Mucosa of descending colon (tissue), 3 donors: Measurements from ENCODE around the gene DLEU7. TPM values are rescaled to one million over a fixed set of nuclear protein-coding genes. Genes with fewer than 3 reads are reported as not detected.

Experiments
- ATAC-seq: fragments of 200-7000 bp; cut with Tn5 transposase; one replicate; pipeline ENCODE4 v1.9.1; 2020; ENCODE audit warnings: mild to moderate bottlenecking, moderate library complexity
- DNase-seq, 3 donors: peaks; one replicate each; pipeline ENCODE4 v3.0.0-alpha.2; 2020
- H3K36me3 ChIP-seq: fragments of 200-600 bp; one replicate; pipeline ENCODE4 v1.8.0; 2021; ENCODE audit warnings: low read depth, mild to moderate bottlenecking
- H3K4me1 ChIP-seq: fragments of 200-600 bp; one replicate; pipeline ENCODE4 v1.8.0; 2021; ENCODE audit warnings: low read depth, mild to moderate bottlenecking
- H3K4me3 ChIP-seq: fragments of 200-600 bp; one replicate; pipeline ENCODE4 v1.8.0; 2021; ENCODE audit warnings: mild to moderate bottlenecking
- H3K9me3 ChIP-seq: fragments of 200-600 bp; one replicate; pipeline ENCODE4 v1.8.0; 2021; ENCODE audit warnings: mild to moderate bottlenecking
- intact Hi-C, 2 donors: fragments of 100-400 bp; cut with DNase I in 1 of 2; cut with micrococcal nuclease in 1 of 2; formaldehyde crosslinking; loops; one replicate each; pipeline versions ENCODE4 v1.11.0 to v1.11.1; 2022; cut with DNase I, micrococcal nuclease
- total RNA-seq, 3 donors: library from RNA; stranded (reverse); fragmentation: NEBNext Ultra II Directional in 2 of 3; extraction: Animal tissue kit (Norgen Biotek cat#: 25700) in 2 of 3; gene quantifications; one replicate each; pipeline versions ENCODE4 v1.2.1 to v1.2.4, GENCODE V29; 2021 to 2023
- TF ChIP-seq, protein P1 (sequence below): fragments of 200-600 bp; IDR thresholded peaks from one replicate; pipeline ENCODE4 v1.8.0; 2022; ENCODE audit warnings: antibody characterized with exemption, mild to moderate bottlenecking
- donor health status: DM: no; HTN: no; CAD: no; lungs with moderate emphysema.
- donor health status: DM: no; HTN: no; CAD: no.
- donor health status: DM: no; HTN: yes; CAD: no.

Gene DLEU7
- total RNA-seq, 3 donors from 2014 or later, result 0.13 to 0.17 TPM; not detected in 1

DNA sequence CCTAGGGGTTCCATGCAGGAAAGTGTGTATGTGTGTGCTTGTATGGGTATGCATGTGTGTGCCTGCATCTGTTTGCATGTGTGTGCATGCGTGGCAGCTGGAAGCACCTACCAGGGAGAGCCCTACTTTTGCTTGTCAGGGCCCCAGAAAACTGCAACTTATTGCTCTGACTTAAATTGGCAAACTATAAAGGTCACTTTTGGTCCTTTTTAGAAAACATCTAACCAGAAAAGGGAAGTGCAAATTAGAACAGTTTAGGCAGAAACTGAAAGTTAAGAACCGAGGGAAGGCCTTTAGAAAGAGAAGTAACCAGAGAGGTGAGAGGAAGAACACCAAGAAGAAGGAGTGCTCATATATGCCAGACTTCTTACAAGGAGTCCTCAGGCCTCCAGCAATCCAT, 32.5 kb downstream of the DLEU7 start:
- peak; percentile 51 for ATAC-seq

DNA sequence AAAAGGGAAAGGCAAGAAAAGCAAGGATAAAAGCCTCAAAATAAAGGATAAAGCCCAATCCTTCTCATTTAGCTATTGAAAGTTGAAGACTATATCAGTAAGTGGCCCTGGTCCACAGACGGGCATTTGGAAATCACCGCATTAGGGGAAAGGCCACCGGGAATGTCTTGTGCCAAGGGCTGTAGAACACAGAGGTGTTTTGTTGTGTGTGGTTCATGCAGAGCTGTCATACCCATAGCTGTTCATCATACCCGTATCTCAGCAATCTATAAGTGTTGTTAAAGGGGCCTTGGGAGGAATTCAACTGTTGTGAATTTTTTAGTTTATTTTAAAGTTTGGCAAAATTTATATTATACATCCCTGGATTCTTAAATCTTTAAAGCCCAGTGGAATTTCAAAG, 33.0 kb downstream of the DLEU7 start:
- Histone ChIP-seq H3K36me3 (no peaks in the 10 kb centered on the region), H3K4me3 (no peak overlapping the region), H3K9me3 (no peaks in the 10 kb centered on the region), H3K4me1 (no peaks in the 10 kb centered on the region)
- intact Hi-C loops, result no loop called here
- DNase-seq (no peak), ATAC-seq (no peak)
- TF ChIP-seq, protein P1, sequence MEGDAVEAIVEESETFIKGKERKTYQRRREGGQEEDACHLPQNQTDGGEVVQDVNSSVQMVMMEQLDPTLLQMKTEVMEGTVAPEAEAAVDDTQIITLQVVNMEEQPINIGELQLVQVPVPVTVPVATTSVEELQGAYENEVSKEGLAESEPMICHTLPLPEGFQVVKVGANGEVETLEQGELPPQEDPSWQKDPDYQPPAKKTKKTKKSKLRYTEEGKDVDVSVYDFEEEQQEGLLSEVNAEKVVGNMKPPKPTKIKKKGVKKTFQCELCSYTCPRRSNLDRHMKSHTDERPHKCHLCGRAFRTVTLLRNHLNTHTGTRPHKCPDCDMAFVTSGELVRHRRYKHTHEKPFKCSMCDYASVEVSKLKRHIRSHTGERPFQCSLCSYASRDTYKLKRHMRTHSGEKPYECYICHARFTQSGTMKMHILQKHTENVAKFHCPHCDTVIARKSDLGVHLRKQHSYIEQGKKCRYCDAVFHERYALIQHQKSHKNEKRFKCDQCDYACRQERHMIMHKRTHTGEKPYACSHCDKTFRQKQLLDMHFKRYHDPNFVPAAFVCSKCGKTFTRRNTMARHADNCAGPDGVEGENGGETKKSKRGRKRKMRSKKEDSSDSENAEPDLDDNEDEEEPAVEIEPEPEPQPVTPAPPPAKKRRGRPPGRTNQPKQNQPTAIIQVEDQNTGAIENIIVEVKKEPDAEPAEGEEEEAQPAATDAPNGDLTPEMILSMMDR, result no peak

More for the DNA sequence above, 32.5 kb downstream of the DLEU7 start:
- Histone ChIP-seq H3K4me3 (no peak overlapping the region), H3K9me3 (no peaks in the 10 kb centered on the region), H3K36me3 (no peaks in the 10 kb centered on the region), H3K4me1 (no peaks in the 10 kb centered on the region)
- TF ChIP-seq, protein P1, result no peak
- intact Hi-C loops, result no loop called here
- no peak for DNase-seq

DNA sequence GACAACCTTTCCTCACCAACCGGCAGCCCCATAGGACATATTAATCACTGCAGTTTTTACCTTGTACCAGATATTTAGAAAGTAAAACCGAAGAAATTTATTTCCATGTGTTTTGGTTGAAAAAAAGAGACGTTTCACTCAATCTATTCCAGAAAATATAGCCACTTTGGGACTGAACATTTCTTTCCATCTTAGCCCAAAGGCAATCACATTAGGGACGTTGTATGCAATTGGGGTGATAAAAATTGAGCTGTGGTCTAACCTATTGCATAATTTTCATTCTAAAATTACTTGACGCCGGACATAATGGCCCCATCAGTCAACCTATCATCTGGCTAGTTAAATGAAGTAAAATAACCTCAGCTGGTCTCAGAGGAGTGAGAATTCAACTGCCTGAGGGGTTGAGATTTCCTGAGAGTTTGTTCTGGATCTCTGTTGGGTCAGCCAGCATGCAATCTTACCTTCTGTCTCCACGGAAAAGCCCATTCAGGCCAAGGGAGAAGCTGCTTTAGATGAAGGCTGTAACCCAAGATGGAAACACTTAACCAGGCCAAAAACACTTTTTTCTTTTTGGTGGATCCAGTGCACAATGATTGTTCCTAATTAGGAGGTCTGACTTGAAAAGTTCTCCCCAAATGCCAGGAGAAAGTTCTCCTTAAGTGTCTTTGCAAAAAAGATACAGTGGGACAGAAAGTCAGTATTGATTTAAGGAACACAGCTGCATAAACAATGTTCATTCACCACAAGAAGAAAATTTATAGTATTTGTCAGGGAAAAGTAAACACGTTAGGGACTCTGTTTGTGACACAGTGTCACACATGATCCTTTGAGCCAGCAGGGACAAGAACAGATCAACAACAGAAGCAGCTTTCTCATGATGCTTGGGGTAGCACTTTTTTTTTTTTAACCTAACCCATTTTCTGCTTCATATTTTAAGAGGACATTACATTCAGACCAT, 34.1 kb downstream of the DLEU7 start:
- Histone ChIP-seq H3K36me3 (no peaks in the 10 kb centered on the region), H3K9me3 (no peaks in the 10 kb centered on the region), H3K4me3 (no peak overlapping the region), H3K4me1 (no peaks in the 10 kb centered on the region)
- TF ChIP-seq, protein P1, result no peak
- no peak for DNase-seq
- intact Hi-C loops, result loop anchor here in 1 of 2 donors (10.0 kb wide), 1 partner anchor 105 kb away; no protein-coding TSS in a partner anchor
- no peak for ATAC-seq

DNA sequence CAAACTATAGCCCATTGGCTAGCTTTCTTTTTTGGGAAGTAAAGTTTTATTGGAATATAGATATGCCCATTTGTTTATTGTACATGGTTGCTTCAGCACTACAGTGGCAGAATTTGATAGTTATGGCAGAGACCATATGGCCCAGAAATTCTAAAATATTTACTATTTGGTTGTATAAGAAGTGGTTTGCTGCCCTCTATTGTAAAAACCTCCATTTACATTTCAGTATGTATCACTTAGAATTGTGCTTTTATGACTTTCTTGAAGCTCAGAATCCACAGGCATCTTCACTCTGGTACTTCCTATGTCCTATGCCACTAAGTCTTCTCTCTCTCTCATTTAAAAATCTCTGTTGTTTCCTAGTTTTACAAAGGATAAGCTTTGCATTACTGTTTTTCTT, 37.7 kb downstream of the DLEU7 start:
- no peak for ATAC-seq
- Histone ChIP-seq H3K36me3 (no peaks in the 10 kb centered on the region), H3K9me3 (no peaks in the 10 kb centered on the region), H3K4me3 (no peak overlapping the region), H3K4me1 (no peaks in the 10 kb centered on the region)
- TF ChIP-seq, protein P1, result no peak
- no peak for DNase-seq
- intact Hi-C loops, result loop anchor here in 1 of 2 donors (10.0 kb wide), 1 partner anchor 109 kb away; no protein-coding TSS in a partner anchor

DNA sequence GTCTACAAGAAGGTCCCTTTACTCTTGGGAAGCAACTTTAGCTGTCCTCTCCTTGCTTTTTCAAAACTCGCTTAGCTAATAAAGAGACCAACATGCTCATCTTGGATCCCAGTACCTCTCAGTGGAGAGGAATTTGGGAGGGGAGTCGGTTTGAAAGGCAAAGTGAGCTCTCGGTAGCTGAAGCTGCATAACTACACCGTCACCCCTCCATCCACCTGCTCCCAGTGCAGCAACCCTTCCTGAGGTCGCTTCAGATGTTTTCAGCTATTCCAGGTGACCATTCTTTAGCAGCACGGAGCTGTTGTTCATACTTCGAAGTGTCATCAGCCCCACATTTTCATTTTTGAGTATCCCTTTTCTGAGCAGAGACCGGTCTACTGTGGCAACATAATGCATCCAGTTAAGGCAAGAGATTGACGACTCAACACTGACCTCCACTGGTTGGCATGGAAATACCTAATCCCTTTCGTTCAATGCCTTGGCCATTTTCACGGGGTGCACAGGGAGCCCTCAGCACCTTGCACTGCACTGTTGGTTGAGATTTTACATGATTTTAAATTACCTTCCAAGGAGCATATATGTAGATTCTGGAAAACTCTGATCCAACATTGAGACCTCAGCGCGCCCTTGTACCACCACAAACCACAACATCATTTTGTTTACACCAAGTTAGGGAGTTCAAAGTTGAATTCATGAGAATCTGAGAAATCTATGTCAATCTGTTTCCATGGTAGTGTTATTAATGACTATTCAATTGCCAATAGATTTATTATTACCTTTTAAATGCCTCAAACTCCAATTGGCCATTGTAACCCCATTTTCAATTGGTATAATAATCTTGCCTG, 42.2 kb downstream of the DLEU7 start:
- DNase-seq, result peak in 2 of 3 donors; percentile 26 to 66
- H3K4me1 ChIP-seq, result no peaks in the 10 kb centered on the region
- H3K9me3 ChIP-seq, result no peaks in the 10 kb centered on the region
- intact Hi-C loops, result loop anchor here in 1 of 2 donors (5.0 to 10.0 kb wide), 2 partner anchors 113 to 824 kb away; no protein-coding TSS in a partner anchor
- ATAC-seq, result peak; percentile 92
- TF ChIP-seq, protein P1, result peak; percentile 46
- no peak overlapping the region for H3K4me3 ChIP-seq
- H3K36me3 ChIP-seq, result no peaks in the 10 kb centered on the region
